ENCODE results near the gene PPM1H.
"Not testable (repeated sequence)": the region's sequence is repeated elsewhere in the genome, so short reads cannot be mapped to it uniquely, and the experiment has no call there.

The PPM1H gene

DNA sequence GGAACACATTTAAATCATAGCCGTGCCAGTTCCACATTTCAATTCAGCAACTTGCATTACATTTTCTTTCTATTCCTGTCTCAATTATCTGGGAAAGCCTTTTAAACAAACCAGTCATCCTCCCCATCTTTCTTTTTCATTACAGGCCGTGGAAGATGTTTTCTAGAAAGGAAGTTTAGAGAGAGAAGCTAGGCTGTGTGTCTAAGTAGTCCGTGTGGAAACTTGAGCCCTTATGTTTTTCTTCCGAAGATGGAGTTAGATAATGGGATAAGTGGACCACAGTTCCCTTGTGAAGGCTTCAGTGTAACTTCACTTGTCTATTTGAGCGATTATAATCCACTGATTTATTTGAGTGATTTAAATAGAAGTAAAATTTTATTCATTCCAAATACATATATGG is 12.4 kb upstream of the PPM1H start:
- no peak for DNase-seq (ENCODE audit: extremely low read depth in 1 of 2, low read depth in 1 of 2)

DNA sequence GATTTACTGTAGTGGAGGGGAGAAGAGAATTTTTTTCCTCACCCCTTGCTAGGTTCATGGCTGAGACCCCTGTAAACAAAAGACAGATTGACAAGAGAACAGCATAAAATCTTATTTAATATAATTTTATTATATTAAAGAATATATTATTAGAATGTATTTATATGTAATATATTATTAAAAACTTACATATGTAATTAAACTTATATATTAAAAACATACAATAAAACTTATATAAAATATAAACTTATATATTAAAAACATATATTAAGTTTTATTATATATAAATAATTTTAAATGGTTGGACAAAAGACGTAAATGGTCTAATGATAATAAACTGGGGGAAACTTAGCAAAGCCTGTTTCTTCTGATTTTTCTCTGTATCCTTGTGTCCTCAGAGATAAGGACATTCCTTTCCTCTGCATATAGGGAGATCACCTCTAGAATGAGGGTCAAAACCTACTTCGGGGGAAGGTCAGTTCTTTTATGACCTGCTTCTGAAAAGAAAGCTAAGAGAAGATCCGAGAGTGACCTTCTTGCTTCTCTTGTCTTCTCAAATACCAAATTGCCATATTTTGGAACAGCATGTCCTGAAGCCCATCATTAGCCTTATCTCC is 8.9 kb upstream of the PPM1H start:
- no peak for DNase-seq (ENCODE audit: extremely low read depth in 1 of 2, low read depth in 1 of 2)

DNA sequence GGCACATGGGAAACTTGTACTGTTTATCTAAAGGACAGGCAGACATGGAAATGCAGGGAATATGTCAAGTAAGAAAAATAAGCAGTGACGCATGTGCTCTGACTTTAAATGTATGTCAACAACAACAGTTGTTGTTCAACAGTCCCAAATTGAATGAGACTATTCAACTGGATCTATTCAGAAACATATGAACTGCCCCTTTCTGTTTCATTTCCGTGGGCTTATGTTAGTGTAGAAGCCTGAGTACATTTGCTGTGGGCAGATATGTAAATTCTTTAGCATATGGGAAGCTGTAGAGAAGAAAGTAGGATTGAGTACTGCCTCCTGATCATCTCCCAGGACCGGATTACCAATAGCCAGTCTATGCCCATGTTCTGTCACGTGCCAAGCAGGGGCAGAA is 7.4 kb upstream of the PPM1H start:
- not testable (repeated sequence) for DNase-seq (ENCODE audit: extremely low read depth in 1 of 2, low read depth in 1 of 2)

DNA sequence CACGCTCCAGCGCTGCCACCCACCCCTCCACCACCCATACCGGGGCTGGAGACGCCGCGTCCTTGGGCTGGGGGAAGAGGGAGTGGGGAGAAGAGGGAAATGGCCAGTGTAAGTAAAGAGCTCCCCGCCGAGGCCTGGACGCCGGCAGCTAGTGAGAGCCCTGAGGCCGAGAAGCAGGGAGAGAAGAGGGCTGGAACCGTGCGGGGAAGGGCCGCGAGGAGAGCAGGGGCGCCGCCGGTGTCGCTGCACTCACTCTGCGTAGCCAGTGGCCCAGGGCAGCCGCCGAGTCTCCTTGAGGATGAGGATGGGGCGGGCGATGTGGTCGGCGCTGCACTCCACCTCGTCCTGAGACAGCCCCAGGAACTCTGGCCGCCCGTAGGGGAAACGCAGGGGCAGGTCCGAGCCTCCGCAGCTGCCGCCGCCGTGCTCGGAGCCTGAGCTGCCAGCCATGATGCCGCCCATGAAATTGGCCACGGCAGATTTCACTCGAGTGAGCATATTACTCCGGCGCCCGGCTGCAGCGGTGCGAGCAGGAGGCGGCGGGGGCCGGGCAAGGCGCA is 631 bp downstream of the PPM1H start:
- no peak for DNase-seq (ENCODE audit: extremely low read depth in 1 of 2, low read depth in 1 of 2)

DNA sequence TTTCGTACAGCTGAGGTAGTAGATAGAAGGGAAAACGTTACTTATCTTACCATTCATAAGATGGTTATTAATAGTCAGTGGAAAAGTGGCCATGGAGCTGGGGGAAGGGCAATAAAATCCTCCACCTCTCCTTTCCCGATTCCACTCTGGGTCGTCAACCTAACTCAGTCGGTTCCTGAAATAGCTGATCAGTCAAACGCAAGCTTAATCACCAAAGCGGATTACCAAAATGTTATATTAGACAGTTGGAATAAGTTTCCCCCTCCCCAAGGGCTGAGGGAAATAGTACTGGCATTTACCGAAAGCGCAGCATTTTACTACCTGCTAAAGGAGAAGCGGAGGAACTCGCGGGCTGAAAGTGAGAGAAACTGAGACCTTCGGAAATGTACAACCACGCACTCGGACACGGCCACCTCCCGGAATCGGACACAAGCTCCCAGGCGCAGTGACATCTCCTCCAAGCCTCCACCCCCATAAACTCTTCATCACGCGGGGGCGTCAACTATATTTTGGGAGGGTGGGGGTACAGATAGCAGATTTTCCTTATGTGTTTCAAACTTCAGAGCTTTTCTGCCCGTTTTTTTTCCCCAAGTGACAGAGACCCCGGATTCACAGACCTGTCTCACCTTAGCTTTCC is 1.2 kb downstream of the PPM1H start:
- no peak for DNase-seq (ENCODE audit: extremely low read depth in 1 of 2, low read depth in 1 of 2)

DNA sequence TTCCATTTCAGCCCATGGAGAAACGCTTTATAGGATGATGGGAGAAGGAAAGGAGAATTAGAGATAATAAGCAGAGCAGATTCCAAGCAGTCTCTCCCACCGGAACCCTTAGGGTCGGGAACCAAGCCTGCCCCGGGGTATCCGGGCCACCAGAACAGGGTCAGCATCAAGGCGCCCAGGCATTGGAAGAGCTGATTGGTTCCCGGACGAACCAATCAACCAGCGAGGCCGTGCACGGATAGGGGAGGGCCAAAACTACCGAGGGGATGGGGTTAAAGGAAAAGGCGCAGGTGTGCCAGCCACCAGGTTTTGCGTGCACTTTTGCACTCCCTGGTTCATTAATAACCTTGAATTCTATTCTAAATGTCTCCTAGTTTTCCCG is 1.7 kb downstream of the PPM1H start:
- DNase-seq (ENCODE audit: extremely low read depth in 1 of 2, low read depth in 1 of 2) = no peak

DNA sequence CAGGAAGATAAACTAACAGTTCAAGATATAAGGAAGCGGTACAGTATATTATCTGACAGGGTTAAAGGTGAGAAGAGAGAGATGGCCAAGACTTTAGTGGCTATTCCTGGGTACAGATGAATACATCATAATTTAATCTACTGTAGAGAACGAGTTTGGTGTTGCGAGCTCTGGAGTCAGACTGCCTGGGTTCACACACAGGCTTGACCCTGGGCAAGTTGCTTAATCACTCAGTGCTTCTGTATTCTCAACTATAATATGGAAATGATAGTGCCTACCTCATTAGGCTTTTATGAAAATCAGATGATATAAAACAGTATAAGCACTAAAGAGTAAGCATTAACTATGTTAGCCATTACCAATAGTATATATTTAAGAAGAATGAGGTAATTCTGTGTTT is 3.5 kb downstream of the PPM1H start:
- no peak for DNase-seq (ENCODE audit: extremely low read depth in 1 of 2, low read depth in 1 of 2)

DNA sequence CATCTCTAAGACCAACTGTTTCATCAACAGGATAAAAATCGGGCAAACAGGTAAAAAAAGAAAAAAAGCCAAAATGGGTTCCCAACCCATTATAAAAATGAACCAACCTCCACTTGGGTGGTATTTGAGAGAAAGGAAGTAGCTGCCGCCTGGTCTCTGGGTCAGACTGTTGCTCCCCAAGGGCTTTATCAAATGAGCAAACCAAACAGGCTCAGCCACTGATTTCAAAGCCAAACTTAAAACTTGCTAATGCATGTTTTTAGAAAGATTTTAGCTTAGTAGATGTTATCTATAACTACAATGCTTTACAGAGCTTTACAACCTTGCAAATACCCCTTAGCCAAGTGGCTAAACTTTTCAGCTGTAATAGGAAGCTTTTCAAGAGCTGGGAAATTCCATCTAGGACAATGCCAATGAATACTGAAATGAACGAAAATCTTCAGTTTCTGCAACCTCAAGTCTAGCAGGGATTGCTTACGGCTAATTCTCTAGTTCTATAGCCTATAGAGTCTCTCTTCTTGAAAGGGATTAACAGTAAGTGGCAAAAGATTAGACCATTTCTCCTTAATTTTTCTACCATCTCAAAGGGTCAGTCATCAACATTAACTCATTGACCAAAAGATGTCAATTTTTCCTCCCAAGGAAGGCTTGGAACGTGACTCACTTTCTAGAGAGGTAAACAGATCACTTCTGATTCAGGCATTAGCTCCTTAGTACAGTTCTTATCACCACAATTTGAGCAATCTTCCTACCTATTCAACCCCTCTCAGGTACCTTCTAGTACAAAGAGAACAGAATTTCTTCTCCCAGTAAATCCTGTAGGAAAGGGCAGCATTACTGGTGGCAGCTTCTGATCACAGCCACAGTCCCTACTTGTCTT is 4.2 kb downstream of the PPM1H start:
- no peak for DNase-seq (ENCODE audit: extremely low read depth in 1 of 2, low read depth in 1 of 2)

DNA sequence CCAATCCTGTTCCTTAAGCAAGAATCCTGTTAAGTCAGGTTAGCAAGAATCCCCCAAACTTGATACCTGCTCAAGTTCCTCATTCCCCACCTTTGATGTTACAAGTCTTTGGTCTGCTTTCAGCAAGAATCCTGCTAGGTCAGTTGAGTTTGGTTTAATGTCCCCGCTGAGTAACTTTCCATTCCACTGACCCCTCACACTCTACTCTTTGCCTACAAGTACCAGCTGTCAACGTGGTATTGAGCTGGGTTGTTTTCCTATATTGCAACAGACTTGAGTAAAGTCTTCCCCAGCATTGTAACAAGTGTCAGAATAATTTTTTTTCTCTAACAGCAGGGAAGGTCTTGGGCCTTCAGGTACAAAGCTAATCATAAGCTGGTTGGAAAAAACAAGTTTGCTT is 6.3 kb downstream of the PPM1H start:
- no peak for DNase-seq (ENCODE audit: extremely low read depth in 1 of 2, low read depth in 1 of 2)

DNA sequence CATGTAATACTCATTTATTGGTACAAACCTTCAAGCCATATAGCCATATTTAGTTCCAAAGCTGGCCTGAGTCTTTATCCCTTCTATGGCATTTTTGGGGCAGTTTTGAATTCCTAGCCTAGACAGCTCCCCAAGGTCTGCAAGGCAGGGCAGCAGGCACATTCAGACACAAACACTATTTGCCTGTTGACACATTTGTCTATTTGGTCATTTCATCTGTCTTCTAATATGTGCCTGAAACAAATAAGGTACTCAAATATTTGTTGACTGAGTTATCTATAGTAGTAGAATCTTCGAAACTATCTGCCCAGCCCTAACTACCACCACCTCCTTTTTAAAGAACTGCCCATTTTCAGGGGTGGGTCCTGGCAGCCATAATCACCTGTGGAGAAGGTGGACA is 9.3 kb downstream of the PPM1H start:
- DNase-seq (ENCODE audit: extremely low read depth in 1 of 2, low read depth in 1 of 2) = no peak

DNA sequence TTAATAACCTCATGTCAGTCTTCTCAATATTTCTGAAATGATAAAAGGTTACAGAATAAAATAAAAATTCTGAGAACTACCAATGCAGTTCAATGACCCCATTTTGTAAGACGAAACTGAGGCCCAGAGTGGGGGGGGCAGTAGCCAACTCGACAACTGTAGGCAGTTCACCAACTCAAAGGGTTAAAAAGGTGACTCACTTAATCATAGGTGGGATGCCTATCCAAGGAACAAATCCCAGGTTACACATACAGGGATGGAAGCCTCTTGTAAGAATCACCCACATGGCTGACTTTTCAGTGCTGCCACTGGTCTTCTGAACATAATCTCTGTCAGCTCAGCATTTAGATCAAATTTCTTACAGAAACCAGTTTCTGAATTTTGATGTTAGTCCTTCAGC is 10.9 kb downstream of the PPM1H start:
- DNase-seq (ENCODE audit: extremely low read depth in 1 of 2, low read depth in 1 of 2) = no peak

DNA sequence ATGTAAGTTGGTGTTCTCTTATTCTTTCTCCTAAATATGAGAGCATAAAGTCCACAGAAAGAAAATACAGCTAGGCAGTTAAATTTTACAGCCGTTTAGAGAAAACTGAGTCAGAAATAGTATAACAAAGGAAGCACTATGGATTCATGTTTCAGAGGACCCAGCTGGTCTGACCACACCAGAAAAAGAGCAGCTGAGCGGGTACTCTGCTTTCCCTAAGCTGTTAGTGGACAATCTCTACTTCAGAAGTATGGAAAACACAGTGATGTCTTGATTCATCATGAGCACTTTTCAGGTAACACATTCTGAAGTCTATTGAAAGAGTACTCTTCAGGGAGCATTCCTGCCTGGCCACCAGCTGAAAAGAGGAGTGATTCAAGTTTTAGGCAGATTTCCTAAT is 12.4 kb downstream of the PPM1H start:
- no peak for DNase-seq (ENCODE audit: extremely low read depth in 1 of 2, low read depth in 1 of 2)

DNA sequence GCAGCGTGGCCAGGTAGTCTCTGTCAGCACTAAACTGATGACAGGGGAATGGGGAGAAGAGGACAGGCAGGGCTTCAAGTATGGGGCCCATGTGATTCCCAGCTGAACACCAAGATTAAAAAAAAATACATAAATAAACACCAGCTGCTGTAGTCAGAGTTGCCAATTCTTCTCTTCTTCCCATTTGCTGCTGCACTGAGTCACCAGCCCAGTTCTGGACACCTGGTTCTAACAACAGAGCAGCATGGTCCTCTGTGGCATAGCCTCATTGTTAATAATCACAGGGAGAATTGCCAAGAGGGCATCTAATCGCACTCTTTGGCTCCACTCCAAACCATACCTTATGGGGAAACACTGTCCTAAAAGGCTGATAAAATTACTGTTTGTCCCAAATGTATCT is 15.1 kb downstream of the PPM1H start:
- no peak for DNase-seq (ENCODE audit: extremely low read depth in 1 of 2, low read depth in 1 of 2)

DNA sequence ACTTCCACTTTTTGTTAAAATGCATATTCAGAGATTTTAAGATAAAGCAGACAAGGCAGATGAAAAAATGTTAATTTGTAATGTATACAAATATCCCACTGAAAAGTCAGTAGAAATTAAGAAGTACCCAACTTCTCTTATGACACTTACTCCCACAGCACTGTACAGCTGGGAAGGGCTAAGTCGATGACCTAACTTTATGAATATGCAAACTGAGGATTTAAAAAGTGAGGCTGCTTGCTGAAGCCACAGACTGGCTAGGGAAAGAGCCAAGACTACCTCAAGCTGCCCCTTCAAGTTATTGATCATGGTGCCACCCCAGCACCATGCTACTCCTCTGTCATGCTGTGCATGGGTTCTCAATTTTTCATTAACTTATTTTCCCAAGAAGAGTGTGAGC is 17.0 kb downstream of the PPM1H start:
- no peak for DNase-seq (ENCODE audit: extremely low read depth in 1 of 2, low read depth in 1 of 2)

DNA sequence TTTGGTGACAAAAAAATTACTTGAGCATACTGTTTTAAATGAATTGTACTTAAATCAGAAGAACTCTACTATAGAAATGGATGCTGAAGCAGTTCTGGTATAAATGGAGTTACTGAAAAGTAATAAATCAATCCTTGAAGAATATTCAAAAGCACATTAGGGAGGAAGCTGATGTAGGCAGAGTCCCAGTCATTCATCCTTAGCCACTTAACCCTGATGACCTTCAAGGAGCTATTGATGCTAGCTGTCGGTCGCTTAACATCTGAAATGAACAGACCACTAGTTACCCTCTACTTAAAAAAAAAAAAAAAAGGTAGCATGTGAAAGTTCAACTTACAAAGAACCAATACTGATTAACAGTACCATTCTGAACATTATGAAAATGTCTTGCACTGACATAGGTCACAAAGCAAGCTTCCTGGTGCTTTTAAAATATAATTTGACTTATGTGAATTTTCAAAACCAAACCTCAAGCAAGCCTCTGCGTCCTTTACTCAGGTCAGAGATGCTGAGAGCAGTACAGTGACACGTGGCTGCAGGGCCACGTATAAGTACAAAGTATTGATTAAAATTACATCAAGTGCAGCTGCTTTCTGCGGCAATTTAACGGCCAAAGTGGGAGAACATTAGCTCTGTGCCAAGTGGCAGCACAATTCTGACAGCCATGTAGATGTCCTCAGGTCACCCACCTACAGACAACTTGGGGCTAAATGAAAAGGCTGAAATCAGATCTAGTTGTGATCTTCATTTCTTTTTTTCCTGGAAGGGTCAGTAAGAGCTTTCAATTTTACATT is 18.1 kb downstream of the PPM1H start:
- DNase-seq (ENCODE audit: extremely low read depth in 1 of 2, low read depth in 1 of 2) = no peak

DNA sequence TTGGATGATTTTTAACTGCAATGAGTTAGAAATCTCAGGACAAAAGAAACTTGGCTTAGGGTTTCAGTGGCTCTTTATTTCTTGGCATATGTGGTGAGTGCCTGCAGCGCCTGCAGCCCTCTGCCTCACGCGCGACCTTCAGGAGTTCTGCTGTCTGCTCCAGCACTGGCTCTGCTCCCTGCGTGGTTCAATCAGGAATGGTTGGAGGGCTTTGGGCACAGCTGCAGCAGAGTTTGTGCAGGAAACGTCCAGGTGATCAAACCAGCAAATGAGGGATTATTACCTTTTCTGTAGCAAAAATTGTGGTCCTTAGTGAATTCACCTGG is 19.8 kb downstream of the PPM1H start:
- no peak for DNase-seq (ENCODE audit: extremely low read depth in 1 of 2, low read depth in 1 of 2)

DNA sequence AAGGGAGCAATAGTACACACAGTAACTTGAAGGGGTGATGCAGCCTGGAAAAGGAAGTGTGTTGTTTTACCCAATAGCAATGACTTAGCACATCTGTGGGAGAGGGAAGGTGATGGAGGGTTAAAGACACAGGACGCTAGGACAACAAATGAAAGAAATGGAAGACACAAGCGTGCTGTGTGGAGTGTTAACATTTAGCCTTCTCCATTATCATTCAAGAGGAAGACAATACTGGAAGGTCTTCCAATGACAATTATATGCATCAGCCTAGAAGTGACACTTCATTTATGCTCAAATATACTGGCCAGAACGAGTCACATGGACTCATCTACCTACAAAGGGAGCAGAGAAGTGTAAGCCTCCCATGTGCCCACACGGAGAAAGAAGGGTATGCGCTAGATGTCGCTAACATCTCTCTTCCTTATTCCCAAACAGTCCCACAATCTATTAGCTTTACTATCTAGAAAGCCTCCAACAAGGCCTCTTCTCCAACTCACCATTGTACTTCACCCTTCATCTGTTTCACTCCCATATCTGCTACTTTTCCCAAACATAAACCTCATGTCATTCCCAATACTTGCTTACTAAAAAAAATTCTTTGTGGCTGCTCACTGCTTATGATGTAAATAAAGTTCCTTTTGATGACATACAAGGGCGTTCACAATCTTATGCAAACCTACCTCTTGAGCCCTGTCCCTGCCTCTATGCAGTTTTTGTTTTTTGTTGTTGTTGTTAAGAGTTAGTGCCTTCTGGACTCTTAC is 20.3 kb downstream of the PPM1H start:
- no peak for DNase-seq (ENCODE audit: extremely low read depth in 1 of 2, low read depth in 1 of 2)

DNA sequence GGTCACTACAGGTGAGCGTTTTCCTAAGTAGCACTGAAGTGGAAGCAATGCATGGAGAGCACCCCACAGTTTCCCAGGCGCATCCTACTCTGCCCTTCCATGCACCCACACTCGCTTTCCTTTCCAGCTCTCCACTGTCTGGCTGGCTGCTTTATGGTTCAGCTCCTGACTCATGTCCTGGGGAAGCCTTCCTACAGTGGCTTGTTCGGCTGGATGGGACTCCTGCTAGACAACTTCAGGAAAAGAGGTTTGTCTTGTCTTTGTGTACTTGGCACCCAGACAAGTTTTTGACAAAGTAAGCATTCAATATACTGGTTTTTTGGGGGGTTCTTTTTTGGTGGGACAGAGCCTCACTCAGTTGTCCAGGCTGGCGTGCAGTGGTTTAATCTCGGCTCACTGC is 21.6 kb downstream of the PPM1H start:
- no peak for DNase-seq (ENCODE audit: extremely low read depth in 1 of 2, low read depth in 1 of 2)

DNA sequence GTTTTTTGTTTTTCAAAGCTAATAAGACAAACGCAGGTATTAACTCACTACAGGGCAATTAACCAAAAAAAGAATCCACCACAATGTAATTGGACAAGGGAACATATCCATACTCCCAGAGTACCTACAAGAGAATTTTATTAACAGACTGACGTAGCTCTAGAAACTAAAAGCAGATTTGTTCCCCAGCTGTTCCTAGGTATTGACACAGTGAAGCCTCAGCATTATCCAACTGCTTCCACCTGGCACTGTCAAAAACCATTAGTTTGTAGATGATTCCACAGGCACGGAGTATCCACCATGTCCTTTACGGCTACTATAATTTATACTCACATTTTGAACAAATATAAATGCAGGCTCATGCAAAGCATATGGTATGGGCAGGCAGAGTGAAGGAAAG is 22.3 kb downstream of the PPM1H start:
- no peak for DNase-seq (ENCODE audit: extremely low read depth in 1 of 2, low read depth in 1 of 2)

DNA sequence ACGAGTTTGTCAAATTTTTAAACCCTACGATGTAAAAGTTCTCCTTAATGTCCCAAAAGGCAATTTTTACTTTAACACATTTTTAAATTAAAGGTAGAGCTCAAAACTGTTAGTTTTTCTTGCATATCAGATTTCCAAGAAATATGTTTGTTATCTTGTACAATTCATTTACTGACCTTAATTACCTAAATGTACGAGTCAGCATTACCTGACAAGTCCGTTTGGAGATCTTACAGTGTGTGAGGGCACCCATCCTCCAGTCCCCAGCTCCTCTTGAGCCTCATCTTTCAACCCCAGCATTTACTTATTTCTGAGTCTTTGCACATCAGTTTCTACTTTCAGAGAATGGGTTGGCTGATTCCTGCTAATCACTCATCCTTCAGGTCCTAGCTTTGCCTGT is 23.7 kb downstream of the PPM1H start:
- no peak for DNase-seq (ENCODE audit: extremely low read depth in 1 of 2, low read depth in 1 of 2)

All from activated CD8-positive, alpha-beta memory T cell treated with anti-CD3 and anti-CD28 coated beads for 1 hour (primary cell).